Amygdala (tissue), 56 donors: ENCODE data around the gene MCUR1.

Source experiments
- DNase-seq, 56 donors: peaks; one replicate each; lab custom pipeline; 2025; lab: John Stamatoyannopoulos, UW

The MCUR1 gene

GRCh38 chr6:13742961-13743735, 71.2 kb downstream of the MCUR1 start:
- DNase-seq: no peak

- peak in 14 of 56 donors; percentile 1 to 31 (median 8) for DNase-seq
Observed at GRCh38 chr6:13741365-13741764, 73.0 kb downstream of the MCUR1 start.
